Erythroblast (primary cell): Measurements from ENCODE around the gene CRYBG1.
A peak's percentile ranks its signal among the peaks of the same experiment; 100 is the strongest.

ENCODE experiments used
- DNase-seq, 2 experiments: peaks; one replicate each; lab custom pipeline; 2025; lab: John Stamatoyannopoulos, UW
- GATA1 ChIP-seq: IDR thresholded peaks from 2 replicates; pipeline ENCODE4 v1.6.1; 2011; ENCODE audit warnings: low read depth, mild to moderate bottlenecking, control low read depth, low read length, moderate library complexity
- POLR2A ChIP-seq: IDR thresholded peaks from 2 replicates; pipeline ENCODE4 v1.6.1; 2011; ENCODE audit warnings: mild to moderate bottlenecking, low read length

CRYBG1 gene

GRCh38 chr6:106419900-106420613 lies 59.5 kb downstream of the CRYBG1 start:
- DNase-seq: no peak
- TF ChIP-seq GATA1 (no peak), POLR2A (no peak)

- TF ChIP-seq POLR2A: no peak
- TF ChIP-seq GATA1: no peak
- DNase-seq: no peak
These were observed 61.0 kb downstream of the CRYBG1 start for GRCh38 chr6:106421496-106421895.

GRCh38 chr6:106422534-106422933 lies 62.0 kb downstream of the CRYBG1 start:
- TF ChIP-seq POLR2A (no peak), GATA1 (no peak)
- DNase-seq: no peak

GRCh38 chr6:106425382-106425781 lies 64.9 kb downstream of the CRYBG1 start:
- no peak for DNase-seq
- TF ChIP-seq GATA1 (no peak), POLR2A (no peak)

GRCh38 chr6:106426250-106426970 lies 65.9 kb downstream of the CRYBG1 start:
- no peak for DNase-seq

GRCh38 chr6:106430466-106430865 lies 69.9 kb downstream of the CRYBG1 start:
- TF ChIP-seq GATA1: no peak
- no peak for TF ChIP-seq POLR2A
- DNase-seq: no peak

More at GRCh38 chr6:106426250-106426970, 65.9 kb downstream of the CRYBG1 start:
- TF ChIP-seq POLR2A (no peak), GATA1 (no peak)

- no peak for DNase-seq
- TF ChIP-seq GATA1 (no peak), POLR2A (no peak)
These were observed 70.9 kb downstream of the CRYBG1 start for GRCh38 chr6:106431405-106431804.

- DNase-seq: no peak
- TF ChIP-seq POLR2A (no peak), GATA1 (no peak)
These were observed 71.5 kb downstream of the CRYBG1 start for GRCh38 chr6:106431972-106432371.

GRCh38 chr6:106434530-106434929 lies 74.0 kb downstream of the CRYBG1 start:
- no peak for DNase-seq
- TF ChIP-seq GATA1: no peak
- TF ChIP-seq POLR2A: no peak

GRCh38 chr6:106439459-106439858 lies 78.9 kb downstream of the CRYBG1 start:
- TF ChIP-seq POLR2A (no peak), GATA1 (no peak)
- no peak for DNase-seq

GRCh38 chr6:106440546-106440945 lies 80.0 kb downstream of the CRYBG1 start:
- no peak for DNase-seq
- TF ChIP-seq POLR2A (no peak), GATA1 (no peak)

GRCh38 chr6:106442395-106442794 lies 81.9 kb downstream of the CRYBG1 start:
- no peak for TF ChIP-seq GATA1
- no peak for TF ChIP-seq POLR2A
- DNase-seq: no peak

GRCh38 chr6:106444777-106445507 lies 84.4 kb downstream of the CRYBG1 start:
- peak; percentile 61 to 69 for DNase-seq
- TF ChIP-seq POLR2A: no peak

GRCh38 chr6:106445508-106445878 lies 85.0 kb downstream of the CRYBG1 start:
- DNase-seq: no peak
- TF ChIP-seq POLR2A (no peak), GATA1 (no peak)
